Dermis microvascular lymphatic vessel endothelial cell (primary cell): Measurements from ENCODE around the gene PIM3. TPM values are rescaled to one million over a fixed set of nuclear protein-coding genes. Genes with fewer than 3 reads are reported as not detected.
"Not testable (repeated sequence)": the region's sequence is repeated elsewhere in the genome, so short reads cannot be mapped to it uniquely, and the experiment has no call there.

Experiments
- DNase-seq, 2 donors: peaks; one replicate each; pipeline versions ENCODE4 v3.0.0 to v3.0.0-alpha.2; 2010; ENCODE audit warnings: low read depth in 2 of 2
- total RNA-seq: library from RNA; depleted of rRNA; stranded (reverse); fragments of >200 nt; gene quantifications from 2 replicates; pipeline ENCODE4 v1.2.1, GENCODE V29; 2014

The PIM3 gene
- total RNA-seq, 1 donor from 2014 or later, result 163 TPM

- DNase-seq, result no peak
These were observed 6.5 kb downstream of the PIM3 start for GRCh38 chr22:49966774-49967705.

DNA sequence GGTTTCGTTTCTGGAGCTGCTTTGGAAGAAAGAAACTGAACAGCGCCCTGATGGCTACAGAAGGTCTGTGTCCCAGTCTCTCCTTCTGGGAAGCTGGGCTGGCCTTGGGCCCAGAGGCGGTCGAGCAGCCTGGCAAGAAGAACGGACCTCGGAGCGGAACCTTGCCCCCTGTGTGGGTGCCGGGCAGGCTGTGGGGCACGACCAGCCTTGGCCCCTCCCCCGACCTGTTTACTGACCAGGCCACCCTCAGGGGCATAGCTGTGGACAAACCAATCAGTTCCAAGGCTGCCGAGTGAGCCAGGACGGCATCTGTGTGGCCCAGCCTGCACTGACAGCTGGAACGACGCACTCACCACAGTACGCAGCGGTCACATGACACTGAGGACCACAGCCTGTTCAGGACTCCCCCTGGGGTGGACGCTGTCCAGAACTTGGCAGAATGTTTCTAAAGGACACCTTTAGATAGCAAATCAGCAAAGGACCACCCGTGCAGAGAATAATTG lies 7.2 kb downstream of the PIM3 start:
- no peak for DNase-seq

DNA sequence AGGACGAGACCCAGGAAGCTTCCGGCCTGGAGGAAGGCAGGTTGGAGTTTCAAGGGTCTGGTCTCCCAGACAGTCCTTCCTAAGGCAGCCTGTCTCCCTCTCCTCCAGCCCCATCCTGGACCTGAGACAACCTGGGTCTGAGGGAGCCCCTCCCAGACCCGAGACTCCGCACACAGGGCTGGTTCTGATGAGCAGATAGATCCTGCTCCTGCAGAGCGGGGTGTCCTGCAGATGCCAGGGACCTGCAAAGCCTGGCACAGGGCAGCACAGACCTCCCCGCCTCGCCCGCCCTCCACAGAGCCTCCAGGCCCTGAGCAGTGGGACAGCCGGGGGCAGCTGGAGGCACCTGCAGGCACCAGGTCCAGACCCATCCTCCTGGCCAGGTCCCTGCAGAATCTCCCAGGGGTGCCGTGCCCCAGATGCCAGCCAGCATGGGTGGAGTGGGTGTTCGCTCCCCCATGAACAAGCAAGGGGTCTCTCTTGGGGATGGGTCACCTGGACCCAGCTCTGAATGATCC lies 7.8 kb downstream of the PIM3 start:
- DNase-seq, result no peak

- DNase-seq, result no peak
These were observed 8.5 kb downstream of the PIM3 start for GRCh38 chr22:49968831-49969661.

DNA sequence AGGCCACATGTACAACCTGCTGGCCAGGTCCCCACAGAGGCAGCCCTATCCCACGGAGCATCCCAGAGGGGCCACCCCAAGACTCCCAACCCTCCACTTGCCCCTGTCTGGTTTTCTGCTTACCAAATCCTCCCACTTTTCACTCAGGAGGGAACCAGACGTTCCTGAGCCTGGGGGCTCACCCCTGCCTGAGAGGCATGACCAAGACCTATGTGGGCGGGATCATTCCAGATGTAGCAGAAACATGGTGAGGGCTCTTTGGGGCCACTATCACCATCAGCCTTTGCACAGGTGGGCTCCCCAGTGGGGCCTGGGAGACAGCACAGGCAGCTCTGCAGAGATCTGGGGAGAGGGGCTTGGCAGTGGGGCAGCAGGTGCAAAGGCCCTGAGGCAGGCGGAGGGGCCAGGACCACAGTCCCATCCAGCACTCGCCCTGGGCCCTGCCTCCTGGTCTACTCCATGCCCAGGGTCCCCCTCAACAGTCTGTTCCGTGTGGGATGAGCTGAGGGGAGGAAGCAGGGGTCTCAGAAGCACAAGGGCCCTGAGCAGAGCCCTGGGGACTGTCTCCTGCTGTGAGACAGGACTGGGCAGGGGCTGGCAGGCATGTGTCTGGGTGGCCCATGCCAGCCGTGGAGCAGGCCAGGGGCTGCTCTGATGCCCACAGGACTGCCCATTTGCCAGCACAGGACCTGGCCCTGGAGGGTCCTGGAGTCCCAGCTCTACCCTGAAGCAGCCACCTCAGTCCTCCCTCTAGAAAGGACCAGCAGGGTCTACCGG lies 9.4 kb downstream of the PIM3 start:
- DNase-seq, result no peak

DNA sequence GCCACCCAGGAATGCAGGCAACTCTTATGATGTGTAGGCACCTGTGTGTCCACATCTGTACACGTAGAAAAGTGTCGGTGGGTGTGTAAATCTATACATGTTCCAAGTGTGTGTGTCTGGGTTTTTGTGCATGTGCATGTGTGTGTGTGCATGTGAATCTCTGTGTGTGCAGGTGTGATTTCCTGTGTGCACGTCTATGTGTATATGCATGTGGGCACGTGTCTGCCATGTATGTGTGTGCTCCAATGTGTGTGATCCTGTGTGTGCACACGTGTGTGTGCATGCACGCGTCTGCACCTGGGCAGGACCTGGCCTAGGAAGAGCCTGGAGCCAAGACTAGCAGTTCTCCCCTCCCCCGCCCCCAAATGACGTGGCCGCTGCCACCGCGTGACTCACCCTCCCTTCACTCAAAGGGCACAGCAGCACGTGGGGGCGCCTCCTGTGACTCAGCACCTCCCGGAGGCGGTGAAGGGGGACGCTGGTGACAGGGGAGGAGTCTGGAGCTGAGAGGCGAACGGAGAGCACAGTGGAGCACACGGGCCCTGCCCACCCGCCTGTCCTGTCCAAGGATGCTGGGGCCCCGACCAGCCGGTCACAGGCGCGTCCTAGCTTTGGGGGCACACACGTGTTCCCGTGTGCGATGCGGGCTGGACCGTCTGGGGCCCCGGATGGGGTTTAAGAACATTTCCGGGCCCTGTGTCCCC lies 10.1 kb downstream of the PIM3 start:
- DNase-seq, result peak; percentile 91 to 98

GRCh38 chr22:49971232-49972162 lies 10.9 kb downstream of the PIM3 start:
- no peak for DNase-seq

GRCh38 chr22:49972163-49973017 lies 11.8 kb downstream of the PIM3 start:
- no peak for DNase-seq

DNA sequence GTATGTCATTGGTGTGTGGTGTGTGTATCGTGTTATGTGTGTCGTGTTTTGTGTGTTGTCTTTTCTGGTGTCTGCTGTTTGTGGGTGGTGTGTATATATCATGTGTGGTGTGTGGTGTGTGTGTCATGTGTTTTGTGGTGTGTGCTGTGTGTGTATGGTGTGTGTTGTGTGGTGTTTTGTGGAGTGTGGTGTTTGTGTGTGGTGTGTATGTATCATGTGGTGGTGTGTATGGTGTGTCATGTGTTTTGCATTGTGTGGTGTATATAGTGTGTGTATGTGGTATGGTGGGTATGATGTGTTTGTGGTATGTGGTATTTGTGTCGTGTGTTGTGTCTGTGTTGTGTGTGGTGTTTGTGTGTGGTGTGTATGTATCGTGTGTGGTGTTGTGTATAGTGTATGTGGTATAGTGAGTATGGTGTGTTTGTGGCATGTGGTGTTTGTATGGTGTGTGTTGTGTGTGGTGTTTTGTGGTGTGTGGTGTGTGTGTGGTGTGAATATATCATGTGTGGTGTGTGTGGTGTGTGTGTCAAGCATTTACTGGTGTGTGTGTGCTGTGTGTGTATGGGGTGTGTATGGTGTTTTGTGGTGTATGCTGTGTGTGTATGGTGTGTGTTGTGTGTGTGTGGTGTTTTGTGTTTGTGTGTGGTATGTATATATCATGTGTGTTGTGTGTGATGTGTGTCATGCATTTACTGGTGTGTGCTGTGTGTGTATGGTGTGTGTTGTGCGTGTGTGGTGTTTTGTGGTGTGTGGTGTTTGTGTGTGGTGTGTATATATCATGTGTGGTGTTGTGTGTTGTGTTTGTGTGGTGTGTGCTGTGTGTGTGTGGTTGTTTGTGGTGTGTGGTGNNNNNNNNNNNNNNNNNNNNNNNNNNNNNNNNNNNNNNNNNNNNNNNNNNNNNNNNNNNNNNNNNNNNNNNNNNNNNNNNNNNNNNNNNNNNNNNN lies 12.7 kb downstream of the PIM3 start:
- DNase-seq, result no peak

DNA sequence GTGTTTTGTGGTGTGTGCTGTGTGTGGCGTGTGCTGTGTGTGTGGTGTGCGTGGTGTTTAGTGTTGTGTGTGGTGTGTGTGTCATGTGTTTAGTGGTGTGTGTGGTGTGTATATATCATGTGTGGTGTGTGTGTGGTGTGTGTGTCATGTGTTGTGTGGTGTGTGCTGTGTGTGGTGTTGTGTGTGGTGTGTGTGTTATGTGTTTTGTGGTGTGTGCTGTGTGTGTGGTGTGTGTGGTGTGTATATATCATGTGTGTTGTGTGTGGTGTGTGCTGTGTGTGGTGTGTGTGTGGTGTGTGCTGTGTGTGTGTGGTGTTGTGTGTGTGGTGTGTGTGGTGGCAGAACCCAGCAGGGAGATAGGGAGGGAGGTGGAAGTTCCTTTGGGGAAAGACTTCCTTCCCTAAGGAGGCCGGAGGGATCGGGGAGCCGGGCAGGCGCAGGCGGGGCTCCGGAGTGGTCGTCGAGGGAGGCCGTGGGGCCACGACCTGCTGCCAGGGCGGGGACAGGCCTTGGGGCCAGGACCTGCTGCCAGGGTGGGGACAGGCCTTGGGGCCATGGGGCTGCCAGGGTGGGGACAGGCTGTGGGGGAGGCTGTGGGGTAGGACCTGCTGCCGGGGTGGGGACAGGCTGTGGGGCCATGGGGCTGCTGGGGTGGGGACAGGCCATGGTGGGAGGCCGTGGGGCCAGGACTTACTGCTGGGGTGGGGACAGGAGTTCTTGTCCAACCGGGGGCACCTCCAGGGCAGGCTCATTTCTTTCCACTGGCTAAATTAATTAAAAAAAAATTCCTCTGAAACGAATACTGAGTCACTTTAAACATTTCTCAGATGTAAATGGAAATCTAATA lies 15.2 kb downstream of the PIM3 start:
- DNase-seq, result no peak

DNA sequence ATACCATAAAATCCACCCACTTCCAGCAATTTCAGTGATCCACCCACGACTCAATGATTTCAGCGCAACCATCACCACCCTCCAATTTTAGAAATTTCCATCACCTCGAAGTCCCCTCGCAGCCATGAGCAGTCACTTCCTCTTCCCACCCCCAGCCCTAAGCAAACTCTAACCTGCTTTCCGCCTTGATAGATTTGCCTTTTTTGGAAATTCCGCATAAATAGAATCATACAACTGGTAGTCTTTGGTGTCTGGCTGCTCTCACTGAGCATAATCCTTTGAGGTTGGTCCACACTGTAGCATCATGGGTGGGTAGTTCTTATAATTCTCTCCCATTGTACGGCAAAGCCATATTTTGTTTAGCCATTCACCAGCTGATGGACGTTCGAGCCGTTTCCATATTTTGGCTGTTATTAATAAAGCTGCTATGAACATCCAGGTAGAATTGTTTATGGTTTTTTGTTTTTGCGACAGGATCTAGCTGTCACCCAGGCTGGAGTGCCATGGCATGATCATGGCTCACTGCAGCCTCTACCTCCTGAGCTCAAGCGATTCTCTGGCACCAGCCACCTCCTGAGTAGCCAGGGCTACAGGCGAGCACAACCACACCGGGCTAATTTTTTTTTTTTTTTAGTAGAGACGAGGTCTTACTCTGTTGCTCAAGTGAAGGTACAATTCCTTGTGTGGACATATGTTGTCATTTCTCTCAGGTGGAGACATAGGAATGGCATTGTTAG lies 16.0 kb downstream of the PIM3 start:
- DNase-seq, result no peak

- DNase-seq, result no peak
These were observed 17.0 kb downstream of the PIM3 start for GRCh38 chr22:49977578-49977977.

DNA sequence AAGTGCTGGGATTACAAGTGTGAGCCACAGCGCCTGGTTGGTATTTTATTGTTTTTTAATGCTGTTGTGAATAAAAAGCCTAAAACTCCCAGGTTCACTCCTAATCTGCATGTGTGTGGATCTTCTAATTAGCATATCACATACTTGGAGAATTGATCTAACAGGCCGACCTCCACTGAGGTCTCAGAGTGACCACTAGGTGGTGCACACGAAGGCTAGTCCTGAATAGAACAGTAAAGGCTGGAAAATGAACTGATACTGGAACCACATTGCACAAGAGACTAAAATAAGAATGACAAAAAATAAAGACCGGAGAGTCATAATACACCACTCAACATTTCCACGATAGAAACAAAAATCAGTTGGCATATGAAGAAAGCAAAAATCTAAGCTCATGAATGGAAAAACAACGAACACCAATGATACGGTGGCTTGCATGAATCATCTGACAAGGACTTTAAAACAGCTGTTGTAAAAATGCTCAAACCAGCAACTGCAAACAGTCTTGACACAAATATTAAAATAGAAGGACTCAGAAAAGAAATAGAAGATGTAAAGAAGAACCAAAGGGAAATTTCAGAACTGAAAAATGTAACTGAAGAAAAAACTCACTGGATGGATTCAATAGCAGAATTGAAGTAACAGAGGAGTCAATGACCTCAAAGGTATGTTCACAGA lies 19.2 kb downstream of the PIM3 start:
- DNase-seq, result peak in 1 of 2 donors; percentile 72

GRCh38 chr22:49981799-49982198 lies 21.2 kb downstream of the PIM3 start:
- not testable (repeated sequence) for DNase-seq
